A549 (cell line): ENCODE measurements around the gene ZNF438.

ENCODE experiments used
- BHLHE40 ChIP-seq: IDR thresholded peaks from 2 replicates; pipeline ENCODE4 v1.6.1; 2012; ENCODE audit warnings: low read depth, low read length, inconsistent platforms
- CEBPB ChIP-seq, 2 experiments: fragments of >200 bp in 1 of 2; sonication (Bioruptor Twin) in 1 of 2; formaldehyde crosslinking in 1 of 2; IDR thresholded peaks; 2 replicates each; pipeline ENCODE4 v1.6.1; 2012 to 2016
- CHD4 ChIP-seq: fragments of 200-600 bp; sonication (generic); IDR thresholded peaks from 2 replicates; pipeline ENCODE4 v1.6.1; 2016; ENCODE audit warnings: antibody characterized with exemption, mild to moderate bottlenecking, borderline replicate concordance
- CTCF ChIP-seq: fragments of >200 bp; sonication (Bioruptor Twin); formaldehyde crosslinking; IDR thresholded peaks from 3 replicates; pipeline ENCODE4 v1.5.1; 2016
- EHF ChIP-seq: fragments of 250-450 bp; sonication (Bioruptor Pico); IDR thresholded peaks from 2 replicates; pipeline ENCODE4 v1.5.0; 2020; ENCODE audit warnings: mild to moderate bottlenecking
- ELK1 ChIP-seq: fragments of 150-350 bp; IDR thresholded peaks from 2 replicates; pipeline ENCODE4 v1.6.1; 2014; ENCODE audit warnings: low read depth, mild to moderate bottlenecking, low read length
- JUNB ChIP-seq: fragments of >200 bp; sonication (Bioruptor Twin); formaldehyde crosslinking; IDR thresholded peaks from 2 replicates; pipeline ENCODE4 v1.6.1; 2016
- POLR2A ChIP-seq: IDR thresholded peaks from 2 replicates; pipeline ENCODE4 v1.6.1; 2012; ENCODE audit warnings: mild to moderate bottlenecking, low read length
- RCOR1 ChIP-seq: fragments of 150-350 bp; IDR thresholded peaks from 2 replicates; pipeline ENCODE4 v1.6.1; 2014; ENCODE audit warnings: antibody characterized with exemption, low read length, low read depth
- REST ChIP-seq: fragments of 200-600 bp; sonication (generic); IDR thresholded peaks from 2 replicates; pipeline ENCODE4 v1.6.1; 2016; ENCODE audit warnings: antibody characterized with exemption, mild to moderate bottlenecking, moderate library complexity
- ZFP36 ChIP-seq: fragments of 450-650 bp; IDR thresholded peaks from 2 replicates; pipeline ENCODE4 v1.6.1; 2014; ENCODE audit warnings: borderline replicate concordance; ENCODE audit not compliant: partially characterized antibody
- TF ChIP-seq, protein P1 (sequence below): fragments of 450-650 bp; IDR thresholded peaks from 2 replicates; pipeline ENCODE4 v1.6.1; 2014; ENCODE audit warnings: antibody characterized with exemption

DNA sequence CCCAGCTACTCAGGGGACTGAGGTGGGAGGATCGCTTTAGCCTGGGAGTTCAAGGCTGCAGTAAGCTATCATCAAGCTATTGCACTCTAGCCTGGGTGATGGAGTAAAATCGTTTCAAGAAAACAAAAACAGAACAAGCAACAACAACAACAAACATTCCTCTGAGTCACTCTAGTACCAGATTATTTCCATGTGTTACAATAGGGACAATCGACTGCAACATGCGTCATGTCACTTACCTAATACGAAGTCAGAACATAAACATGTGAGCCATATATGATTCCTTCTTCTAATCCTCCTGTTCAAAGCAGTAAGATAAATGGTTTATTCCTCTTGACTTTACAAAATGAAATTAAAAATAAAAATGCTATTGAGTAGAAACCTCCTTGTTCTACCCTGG lies 57.3 kb downstream of the ZNF438 start:
- TF ChIP-seq ELK1 (no peak), RCOR1 (no peak), REST (no peak), POLR2A (no peak), CTCF (no peak), JUNB (no peak), CHD4 (no peak), ZFP36 (no peak), BHLHE40 (no peak), CEBPB (IDR thresholded peaks at IDR 0.05) (no peak), EHF (CRISPR knock-in tag) (no peak)
- TF ChIP-seq, protein P1, sequence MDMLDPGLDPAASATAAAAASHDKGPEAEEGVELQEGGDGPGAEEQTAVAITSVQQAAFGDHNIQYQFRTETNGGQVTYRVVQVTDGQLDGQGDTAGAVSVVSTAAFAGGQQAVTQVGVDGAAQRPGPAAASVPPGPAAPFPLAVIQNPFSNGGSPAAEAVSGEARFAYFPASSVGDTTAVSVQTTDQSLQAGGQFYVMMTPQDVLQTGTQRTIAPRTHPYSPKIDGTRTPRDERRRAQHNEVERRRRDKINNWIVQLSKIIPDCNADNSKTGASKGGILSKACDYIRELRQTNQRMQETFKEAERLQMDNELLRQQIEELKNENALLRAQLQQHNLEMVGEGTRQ, result no peak
